HK-2 (cell line): ENCODE data around the gene CXCR5.
"Not testable (repeated sequence)": the region's sequence is repeated elsewhere in the genome, so short reads cannot be mapped to it uniquely, and the experiment has no call there.

ENCODE experiments used
- DNase-seq: peaks from one replicate; pipeline ENCODE4 v3.0.0-alpha.2; 2018; ENCODE audit not compliant: unreplicated experiment

CXCR5 gene

DNA sequence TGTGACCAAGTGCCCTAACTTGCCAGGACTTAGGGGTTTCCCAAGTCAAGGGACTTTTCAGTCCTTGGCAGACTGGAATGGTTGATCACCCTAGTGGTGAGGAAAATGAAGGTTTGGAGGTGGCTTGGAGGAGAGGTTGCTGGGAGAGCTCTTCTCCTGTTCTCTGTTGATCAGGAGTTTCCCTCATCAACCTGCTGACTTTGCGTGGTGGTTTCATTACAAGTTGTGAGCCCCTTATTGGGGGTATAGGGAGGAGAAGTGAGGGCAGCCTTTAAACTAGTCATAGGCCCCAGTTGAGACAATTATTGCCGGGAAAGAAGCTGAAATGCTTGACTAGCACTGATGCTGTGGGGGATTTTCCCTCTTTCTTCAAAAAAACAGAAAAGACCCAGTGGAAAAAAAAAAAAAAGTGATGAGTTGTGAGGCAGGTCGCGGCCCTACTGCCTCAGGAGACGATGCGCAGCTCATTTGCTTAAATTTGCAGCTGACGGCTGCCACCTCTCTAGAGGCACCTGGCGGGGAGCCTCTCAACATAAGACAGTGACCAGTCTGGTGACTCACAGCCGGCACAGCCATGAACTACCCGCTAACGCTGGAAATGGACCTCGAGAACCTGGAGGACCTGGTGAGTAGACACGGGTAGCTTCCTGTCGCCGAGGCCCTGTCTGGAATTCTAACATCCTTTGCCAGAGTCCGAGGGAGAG is at the start of gene CXCR5:
Gene CXCR5 (plus strand): TSS at position 525 of the 704 bp plus-strand sequence. CDS start 50 bp downstream, at position 575.
- peak; percentile 63 for DNase-seq

- no peak for DNase-seq
Measured at GRCh38 chr11:118834427-118835028, 49.2 kb upstream of the CXCR5 start.

- DNase-seq = no peak
Measured at GRCh38 chr11:118837868-118838267, 45.8 kb upstream of the CXCR5 start.

DNA sequence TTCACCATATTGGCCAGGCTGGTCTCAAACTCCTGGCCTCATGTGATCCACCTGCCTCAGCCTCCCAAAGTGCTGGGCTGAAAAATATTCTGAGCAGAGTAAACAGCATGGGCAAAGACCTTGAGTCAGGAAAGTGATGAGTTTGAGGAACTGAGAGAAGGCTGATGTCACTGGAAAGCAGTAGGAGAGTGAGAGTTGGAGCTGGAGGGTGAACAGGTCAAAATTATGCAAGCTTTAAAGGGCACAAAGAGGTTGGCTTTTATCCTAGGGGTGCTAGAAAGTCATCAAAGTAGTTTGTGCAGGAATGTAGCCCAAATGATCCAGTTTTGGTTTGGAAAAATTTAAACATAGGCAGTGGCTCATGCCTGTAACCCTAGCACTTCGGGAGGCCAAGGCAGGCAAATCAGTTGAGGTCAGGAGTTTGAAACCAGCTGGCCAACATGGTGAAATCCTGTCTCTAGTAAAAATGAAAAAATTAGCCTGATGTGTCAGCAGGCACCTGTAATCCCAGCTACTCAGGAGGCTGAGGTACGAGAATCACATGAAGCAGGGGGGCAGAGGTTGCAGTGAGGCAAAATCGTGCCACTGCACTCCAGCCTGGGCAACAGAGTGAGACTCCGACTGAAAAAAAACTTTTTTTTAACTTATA is 44.7 kb upstream of the CXCR5 start:
- DNase-seq = no peak

- DNase-seq = no peak
Measured at GRCh38 chr11:118841469-118842242, 42.0 kb upstream of the CXCR5 start.

GRCh38 chr11:118842369-118842768 is 41.3 kb upstream of the CXCR5 start:
- no peak for DNase-seq

DNA sequence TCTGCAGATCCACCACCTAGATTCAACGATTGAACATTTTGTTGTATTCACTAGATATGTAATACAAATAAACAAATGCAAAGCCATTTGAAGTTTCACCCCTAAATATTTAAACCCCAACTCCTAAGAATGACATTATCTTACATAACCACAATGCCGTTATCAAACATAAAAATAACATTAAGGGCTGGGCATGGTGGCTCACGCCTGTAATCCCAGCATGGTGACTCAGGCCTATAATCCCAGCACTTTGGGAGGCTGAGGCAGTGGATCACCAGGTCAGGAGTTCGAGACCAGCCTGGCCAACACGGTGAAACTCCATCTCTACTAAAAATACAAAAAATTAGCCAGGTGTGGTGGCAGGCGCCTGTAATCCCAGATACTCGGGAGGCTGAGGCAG is 40.8 kb upstream of the CXCR5 start:
- not testable (repeated sequence) for DNase-seq

DNA sequence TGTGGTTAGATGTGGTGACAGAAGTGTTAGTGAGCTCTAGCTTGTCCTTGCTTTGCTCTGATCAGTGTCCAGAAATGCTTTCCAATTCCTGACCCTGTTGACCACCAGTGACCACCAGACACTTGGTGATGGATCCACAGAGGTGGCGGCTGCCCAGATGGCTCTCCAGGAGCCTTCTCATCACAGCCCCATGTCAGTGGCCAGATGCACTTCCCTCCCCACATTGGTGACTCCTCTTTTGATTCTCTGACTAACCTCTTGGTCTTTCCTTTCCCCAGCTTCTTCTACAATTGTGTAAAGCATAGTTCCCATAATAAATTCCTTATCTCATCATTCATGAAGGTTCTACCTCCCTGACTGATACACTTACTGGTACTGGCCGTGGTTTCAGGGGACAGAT is 40.1 kb upstream of the CXCR5 start:
- DNase-seq = no peak

GRCh38 chr11:118845369-118845768 is 38.3 kb upstream of the CXCR5 start:
- DNase-seq = no peak

DNA sequence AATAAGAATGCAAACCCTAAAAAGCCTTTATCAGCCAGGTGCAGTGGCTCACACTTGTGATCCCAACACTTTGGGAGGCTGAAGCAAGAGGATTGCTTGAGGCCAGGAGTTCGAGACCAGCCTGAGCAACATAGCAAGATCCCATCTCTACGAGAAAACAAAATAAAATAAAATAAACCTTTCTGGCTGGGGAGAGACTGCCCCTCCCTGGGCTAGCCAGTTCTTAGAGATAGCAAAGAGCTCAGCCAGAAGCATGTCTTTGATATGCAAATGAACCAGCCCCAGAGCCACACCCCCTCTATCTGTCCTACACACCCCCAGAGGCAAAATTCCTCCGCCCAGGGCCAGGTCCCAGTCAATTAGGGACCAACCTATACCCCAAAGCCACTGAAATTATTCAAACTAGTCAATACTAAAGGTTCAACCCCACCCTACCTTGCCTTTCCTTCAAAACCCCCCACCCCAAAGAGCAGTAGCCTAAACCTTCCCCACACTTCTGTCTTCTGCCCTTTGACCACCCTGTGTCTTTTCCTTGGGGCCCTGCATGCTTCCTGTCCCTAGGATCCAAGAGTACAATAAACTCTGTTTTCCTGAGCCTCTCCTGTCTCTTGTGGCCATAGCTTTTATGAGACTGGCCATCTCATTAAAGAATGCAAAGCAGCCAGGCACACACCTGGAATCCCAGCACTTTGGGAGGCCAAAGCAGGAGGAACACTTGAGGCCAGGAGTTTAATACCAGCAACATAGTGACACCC is 37.3 kb upstream of the CXCR5 start:
- DNase-seq = no peak

DNA sequence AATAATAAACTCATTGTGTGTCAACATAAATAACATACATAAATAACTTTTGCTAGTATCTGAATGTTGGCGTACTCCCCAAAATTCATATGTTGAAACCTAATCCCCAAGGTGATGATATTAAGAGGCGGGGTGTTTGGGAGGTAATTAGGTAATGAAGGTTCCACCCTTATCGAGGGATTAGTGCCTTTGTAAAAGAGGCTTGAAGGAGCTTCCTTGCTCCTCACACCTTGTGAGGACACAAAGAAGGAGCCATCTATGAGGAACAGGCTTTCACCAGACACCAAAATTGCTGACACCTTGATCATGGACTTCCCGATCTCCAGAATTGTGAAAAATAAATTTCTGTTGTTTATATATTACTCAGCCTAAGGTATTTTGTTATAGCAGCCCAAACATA is 33.9 kb upstream of the CXCR5 start:
- DNase-seq = no peak

- DNase-seq = no peak
Measured at GRCh38 chr11:118851970-118852369, 31.7 kb upstream of the CXCR5 start.

- DNase-seq = no peak
Measured at GRCh38 chr11:118853678-118854077, 30.0 kb upstream of the CXCR5 start.

- DNase-seq = no peak
Measured at GRCh38 chr11:118856314-118856713, 27.4 kb upstream of the CXCR5 start.

DNA sequence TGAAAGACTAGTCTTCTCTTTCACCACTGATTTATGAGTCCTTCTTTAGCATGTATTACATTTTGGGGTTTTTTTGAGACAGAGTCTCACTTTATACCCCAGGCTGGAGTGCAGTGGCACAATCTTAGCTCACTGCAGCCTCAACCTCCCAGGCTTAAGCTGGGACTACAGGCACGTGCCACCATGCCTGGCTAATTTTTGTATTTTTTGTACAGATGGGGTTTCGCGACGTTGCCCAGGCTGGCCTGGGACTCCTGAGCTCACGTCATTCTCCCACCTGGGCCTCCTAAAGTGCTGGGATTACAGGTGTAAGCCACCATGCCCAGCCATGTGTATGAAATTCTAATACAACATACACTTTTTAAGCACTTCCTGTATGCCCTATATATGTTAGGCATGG is 26.3 kb upstream of the CXCR5 start:
- DNase-seq = no peak

- no peak for DNase-seq
Measured at GRCh38 chr11:118859973-118860372, 23.7 kb upstream of the CXCR5 start.

DNA sequence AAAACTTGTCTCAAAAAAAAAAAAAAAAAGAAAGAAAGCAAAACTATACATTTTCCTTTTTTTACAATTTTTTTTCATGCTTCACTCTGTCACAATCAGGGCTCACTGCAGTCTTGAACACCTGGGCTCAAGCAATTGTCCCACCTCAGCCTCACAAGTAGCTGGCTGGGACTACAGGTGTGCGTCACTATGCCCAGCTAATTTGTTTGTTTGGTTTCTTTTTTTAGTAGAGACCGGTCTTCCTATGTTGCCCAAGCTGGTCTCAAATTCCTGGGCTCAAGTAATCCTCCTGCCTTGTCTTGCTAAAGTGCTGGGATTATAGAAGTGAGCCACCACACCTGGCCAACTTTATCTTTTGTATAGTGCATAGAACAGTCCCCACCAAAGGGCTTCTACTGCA is 15.0 kb upstream of the CXCR5 start:
- no peak for DNase-seq

GRCh38 chr11:118870396-118871343 is 13.0 kb upstream of the CXCR5 start:
- DNase-seq = peak; percentile 24

- no peak for DNase-seq
Measured at GRCh38 chr11:118872403-118872821, 11.3 kb upstream of the CXCR5 start.

DNA sequence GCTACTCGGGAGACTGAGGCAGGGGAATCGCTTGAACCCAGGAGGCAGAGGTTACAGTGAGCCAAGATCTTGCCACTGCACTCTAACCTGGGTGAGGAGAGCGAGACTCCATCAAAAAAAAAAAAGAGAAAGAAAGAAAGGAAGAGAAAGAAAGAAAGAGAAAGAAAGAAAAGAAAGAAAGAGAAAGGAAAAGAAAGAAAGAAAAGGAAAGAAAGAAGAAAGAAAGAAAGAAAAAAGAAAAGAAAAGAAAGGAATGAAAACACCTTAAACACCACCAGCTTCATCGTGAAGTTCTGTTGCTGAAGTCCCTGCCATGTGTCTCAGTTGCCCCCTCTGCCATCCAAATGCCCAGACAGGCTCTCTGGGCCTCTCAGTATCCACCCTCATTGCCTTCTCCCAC is 9.9 kb upstream of the CXCR5 start:
- DNase-seq = no peak

- DNase-seq = no peak
Measured at GRCh38 chr11:118876286-118876685, 7.4 kb upstream of the CXCR5 start.
